ENCODE measurements around the gene FOXC1. TPM values are rescaled to one million over a fixed set of nuclear protein-coding genes. Genes with fewer than 3 reads are reported as not detected.

The FOXC1 gene
- total RNA-seq, 4 donors from 2014 or later, result 8.7 to 19.7 (median 16.8) TPM

GRCh38 chr6:1581120-1581991 is 28.4 kb upstream of the FOXC1 start:
- WGBS, result 83% methylated on average over 24 of the region's 31 CpGs
- Histone ChIP-seq H3K27ac (replicated peaks in 1 of 4) (no peak overlapping the region), H3K4me3 (no peak overlapping the region), H3K4me1 (peaks cover 0 to 2% (median 0%) of the 10 kb centered on the region in 4 donors), H3K36me3 (no peaks in the 10 kb centered on the region), H3K27me3 (no peaks in the 10 kb centered on the region), H3K9me3 (no peaks in the 10 kb centered on the region)
- DNase-seq (ENCODE audit: extremely low spot score), result peak; percentile 80
- intact Hi-C loops (cut with DNase I), result no loop called here
- no peak for TF ChIP-seq CTCF (IDR thresholded peaks at IDR 0.05)
- TF ChIP-seq EP300 (IDR thresholded peaks at IDR 0.05), result no peak
- TF ChIP-seq POLR2AphosphoS5 (IDR thresholded peaks at IDR 0.05), result no peak
- no peak for TF ChIP-seq POLR2A (IDR thresholded peaks at IDR 0.05; ENCODE audit: low read depth)

DNA sequence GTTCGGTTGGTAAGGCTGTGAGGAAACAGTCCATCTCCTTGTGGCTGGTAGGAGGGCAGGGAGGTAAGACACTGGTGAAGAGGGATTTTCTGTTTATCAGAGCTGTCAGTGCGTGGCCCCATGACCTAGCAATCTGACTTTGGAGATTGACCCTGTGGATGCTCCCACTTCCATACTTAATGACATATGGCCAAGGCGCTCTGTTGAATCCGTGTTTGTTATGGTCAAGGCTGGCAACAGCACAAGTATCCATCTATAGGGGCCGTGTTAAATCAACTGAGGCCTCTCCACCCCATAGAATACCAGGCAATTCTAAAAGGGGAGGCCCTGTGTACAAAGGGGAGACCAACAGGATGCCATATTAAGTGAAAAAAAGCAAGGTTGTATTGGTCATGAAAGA is 25.6 kb upstream of the FOXC1 start:
- Histone ChIP-seq H3K27me3 (no peaks in the 10 kb centered on the region), H3K4me3 (no peak overlapping the region), H3K9me3 (no peaks in the 10 kb centered on the region), H3K4me1 (no peaks in the 10 kb centered on the region), H3K27ac (replicated peaks in 1 of 4) (no peak overlapping the region), H3K36me3 (no peaks in the 10 kb centered on the region)
- no peak for TF ChIP-seq CTCF (IDR thresholded peaks at IDR 0.05)
- TF ChIP-seq EP300 (IDR thresholded peaks at IDR 0.05), result no peak
- TF ChIP-seq POLR2AphosphoS5 (IDR thresholded peaks at IDR 0.05), result no peak
- no peak for TF ChIP-seq POLR2A (IDR thresholded peaks at IDR 0.05; ENCODE audit: low read depth)
- peak; percentile 91 for DNase-seq (ENCODE audit: extremely low spot score)
- intact Hi-C loops (cut with DNase I), result no loop called here
- WGBS, result 86% methylated on average over 5 of the region's 5 CpGs

GRCh38 chr6:1584996-1585668 is 24.6 kb upstream of the FOXC1 start:
- H3K27me3 ChIP-seq, result no peaks in the 10 kb centered on the region
- 81% methylated on average over 14 of the region's 14 CpGs for WGBS
- H3K36me3 ChIP-seq, result no peaks in the 10 kb centered on the region
- intact Hi-C loops (cut with DNase I), result no loop called here
- H3K4me1 ChIP-seq, result no peaks in the 10 kb centered on the region
- no peak overlapping the region for H3K27ac ChIP-seq (replicated peaks in 1 of 4)
- peak; percentile 70 for DNase-seq (ENCODE audit: extremely low spot score)
- H3K4me3 ChIP-seq, result no peak overlapping the region
- H3K9me3 ChIP-seq, result no peaks in the 10 kb centered on the region
- TF ChIP-seq POLR2A (IDR thresholded peaks at IDR 0.05; ENCODE audit: low read depth), result no peak
- no peak for TF ChIP-seq POLR2AphosphoS5 (IDR thresholded peaks at IDR 0.05)
- no peak for TF ChIP-seq EP300 (IDR thresholded peaks at IDR 0.05)
- no peak for TF ChIP-seq CTCF (IDR thresholded peaks at IDR 0.05)

GRCh38 chr6:1585669-1586049 is 24.1 kb upstream of the FOXC1 start:
- H3K27ac ChIP-seq (replicated peaks in 1 of 4), result no peak overlapping the region
- intact Hi-C loops (cut with DNase I), result no loop called here
- 88% methylated on average over 11 of the region's 12 CpGs for WGBS

More at GRCh38 chr6:1585669-1586049, 24.1 kb upstream of the FOXC1 start:
- TF ChIP-seq POLR2A (IDR thresholded peaks at IDR 0.05; ENCODE audit: low read depth) (no peak), CTCF (IDR thresholded peaks at IDR 0.05) (no peak), EP300 (IDR thresholded peaks at IDR 0.05) (no peak), POLR2AphosphoS5 (IDR thresholded peaks at IDR 0.05) (no peak)
- Histone ChIP-seq H3K4me3 (no peak overlapping the region), H3K36me3 (no peaks in the 10 kb centered on the region), H3K27me3 (no peaks in the 10 kb centered on the region), H3K9me3 (no peaks in the 10 kb centered on the region), H3K4me1 (no peaks in the 10 kb centered on the region)
- DNase-seq (ENCODE audit: extremely low spot score), result peak; percentile 89
